Urinary bladder (tissue), 4 donors: ENCODE measurements around the gene PTS. TPM values are rescaled to one million over a fixed set of nuclear protein-coding genes. Genes with fewer than 3 reads are reported as not detected.
"Not testable (repeated sequence)": the region's sequence is repeated elsewhere in the genome, so short reads cannot be mapped to it uniquely, and the experiment has no call there.

ENCODE experiments used
- DNase-seq: peaks from one replicate; pipeline ENCODE4 v3.0.0-alpha.2; 2015; ENCODE audit errors: extremely low spot score
- H3K27ac ChIP-seq: one replicate; pipeline ENCODE4 v1.5.1; 2013; ENCODE audit warnings: low read depth, mild to moderate bottlenecking, moderate library complexity
- H3K36me3 ChIP-seq: one replicate; pipeline ENCODE4 v1.6.1; 2013; ENCODE audit warnings: mild to moderate bottlenecking, moderate library complexity; ENCODE audit not compliant: insufficient read depth
- H3K4me1 ChIP-seq: one replicate; pipeline ENCODE4 v1.6.1; 2013; ENCODE audit warnings: mild to moderate bottlenecking, moderate library complexity; ENCODE audit not compliant: insufficient read depth
- H3K4me3 ChIP-seq: one replicate; pipeline ENCODE4 v1.5.1; 2013; ENCODE audit warnings: low read depth, low read length
- WGBS: extraction: QIAGEN DNeasy Blood & Tissue Kit; methylation state at CpG from one replicate; pipeline ENCODE4 v1.1.7; 2013; 5-methylcytosine and 5-hydroxymethylcytosine counted together
- polyA plus RNA-seq: library from polyadenylated mRNA; stranded (reverse); fragments of 200-250 nt; gene quantifications from one replicate; pipeline ENCODE4 v1.2.3, GENCODE V29; 2013
- total RNA-seq: library from RNA; depleted of rRNA; stranded (reverse); fragments of >200 nt; gene quantifications from one replicate; pipeline ENCODE4 v1.2.3, GENCODE V29; 2014
- donor health status: healthy with polysubstance abuse.
- donor health status: healthy.

Gene PTS
- total RNA-seq = 38.7 TPM
- polyA plus RNA-seq = 26.5 TPM

DNA sequence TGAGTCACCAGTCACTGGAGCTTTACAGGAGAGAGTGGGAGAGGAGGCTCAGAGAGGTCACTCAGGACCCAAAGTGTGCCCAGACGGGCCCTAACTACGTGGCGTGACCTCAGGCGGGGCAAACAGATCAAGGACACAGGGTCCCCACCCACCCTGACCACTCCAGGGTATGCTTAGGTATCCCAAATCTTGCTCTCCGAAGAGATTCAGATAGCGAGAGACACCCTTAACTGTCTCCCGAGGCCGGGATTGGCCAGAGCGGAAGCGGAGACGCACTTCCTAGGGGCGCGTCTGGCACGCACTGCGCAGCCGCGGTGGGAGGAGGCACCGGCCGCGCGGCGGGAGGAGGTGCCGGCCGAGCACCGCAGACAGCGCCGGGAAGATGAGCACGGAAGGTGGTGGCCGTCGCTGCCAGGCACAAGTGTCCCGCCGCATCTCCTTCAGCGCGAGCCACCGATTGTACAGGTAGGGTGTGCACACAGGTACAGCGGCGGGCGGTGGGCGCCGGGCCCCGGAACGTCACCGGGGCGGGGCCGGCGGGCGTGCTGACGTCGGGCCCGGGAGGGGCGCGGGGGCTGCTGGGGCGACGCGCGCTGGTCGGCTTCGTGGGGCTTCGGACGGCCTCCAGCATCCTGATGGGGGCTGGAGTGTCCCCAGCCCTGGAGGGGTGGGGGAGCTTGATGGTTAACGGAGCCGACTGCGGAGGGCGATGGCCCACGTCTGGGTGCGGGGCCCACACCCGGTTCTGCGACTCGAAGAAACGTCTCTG lies at the start of gene PTS:
Gene PTS, plus strand, starts transcription at position 367 of the 769 bp plus-strand sequence. Its CDS starts 16 bp downstream, at position 383.
- DNase-seq = peak; percentile 70
- WGBS = under 1% methylated on average over 70 of the region's 70 CpGs
- H3K27ac ChIP-seq = peak within 1 kb of the TSS; percentile 96
- no peaks in the 10 kb centered on the region for H3K4me1 ChIP-seq
- H3K4me3 ChIP-seq = peak within 1 kb of the TSS; percentile 73
- no peaks in the 10 kb centered on the region for H3K36me3 ChIP-seq

DNA sequence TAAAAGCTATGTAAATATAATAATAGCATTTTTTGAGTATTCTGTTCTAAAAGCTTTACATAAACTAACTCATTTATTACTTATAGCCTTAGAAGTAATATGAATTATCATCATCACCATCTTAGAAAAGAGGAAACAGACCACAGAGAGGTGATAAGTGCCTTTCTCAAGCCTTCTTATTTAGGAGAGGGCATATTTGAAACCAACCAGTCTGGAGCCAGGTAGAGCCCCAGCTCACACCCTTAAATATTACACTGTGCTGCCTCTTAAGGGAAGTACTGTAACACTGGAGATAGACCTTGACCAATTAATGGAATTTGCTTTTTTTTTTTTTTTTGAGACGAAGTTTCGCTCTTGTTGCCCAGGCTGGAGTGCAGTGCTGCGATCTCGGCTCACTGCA lies 48.6 kb upstream of the PTS start:
- no peaks in the 10 kb centered on the region for H3K4me1 ChIP-seq
- no peak for DNase-seq
- WGBS = 81% methylated on average over 4 of the region's 4 CpGs
- no peak overlapping the region for H3K4me3 ChIP-seq
- no peak overlapping the region for H3K27ac ChIP-seq
- H3K36me3 ChIP-seq = no peaks in the 10 kb centered on the region

DNA sequence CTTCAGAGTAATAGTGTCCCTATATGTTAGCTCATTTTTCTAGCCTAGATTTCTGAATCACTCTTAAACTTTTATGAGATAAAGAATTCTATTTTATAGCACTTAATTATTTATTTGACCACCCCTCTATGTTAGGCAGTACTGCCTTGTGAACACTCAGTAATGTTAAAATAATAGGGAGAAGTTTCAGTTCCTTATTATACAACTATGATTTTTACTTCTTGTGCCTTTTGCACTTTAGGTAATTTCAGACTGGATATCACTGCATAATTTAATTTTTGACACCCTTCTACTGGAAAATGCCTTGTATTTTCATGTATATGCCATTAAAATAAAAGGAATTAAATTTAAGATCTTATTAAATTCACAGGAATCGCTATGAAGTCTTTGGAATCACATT lies 47.8 kb upstream of the PTS start:
- no peak for DNase-seq
- no peaks in the 10 kb centered on the region for H3K4me1 ChIP-seq
- 95% methylated on average over 1 of the region's 1 CpG for WGBS
- H3K36me3 ChIP-seq = no peaks in the 10 kb centered on the region
- no peak overlapping the region for H3K4me3 ChIP-seq
- H3K27ac ChIP-seq = no peak overlapping the region

DNA sequence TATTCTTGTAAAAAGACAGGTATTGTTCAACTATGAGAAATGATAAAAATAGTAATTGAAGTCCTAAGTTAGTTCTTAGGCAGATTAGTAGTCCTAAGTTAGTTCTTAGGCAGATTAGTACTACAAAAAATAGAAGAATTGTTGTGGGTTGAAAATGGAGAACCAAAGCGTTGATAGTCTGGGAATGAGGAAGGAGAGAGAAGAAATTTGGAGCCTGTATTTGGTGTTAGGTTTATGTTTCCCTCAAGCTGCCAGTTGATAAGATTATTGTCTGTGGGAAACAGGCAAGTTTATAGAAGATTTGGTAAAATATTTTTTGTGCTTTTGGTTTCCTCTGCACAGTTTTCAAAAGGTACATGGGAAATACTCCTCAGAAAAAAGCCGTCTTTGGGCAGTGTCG lies 47.3 kb upstream of the PTS start:
- no peaks in the 10 kb centered on the region for H3K36me3 ChIP-seq
- no peak overlapping the region for H3K27ac ChIP-seq
- H3K4me3 ChIP-seq = no peak overlapping the region
- WGBS = 65% methylated on average over 3 of the region's 3 CpGs
- no peaks in the 10 kb centered on the region for H3K4me1 ChIP-seq
- DNase-seq = no peak

DNA sequence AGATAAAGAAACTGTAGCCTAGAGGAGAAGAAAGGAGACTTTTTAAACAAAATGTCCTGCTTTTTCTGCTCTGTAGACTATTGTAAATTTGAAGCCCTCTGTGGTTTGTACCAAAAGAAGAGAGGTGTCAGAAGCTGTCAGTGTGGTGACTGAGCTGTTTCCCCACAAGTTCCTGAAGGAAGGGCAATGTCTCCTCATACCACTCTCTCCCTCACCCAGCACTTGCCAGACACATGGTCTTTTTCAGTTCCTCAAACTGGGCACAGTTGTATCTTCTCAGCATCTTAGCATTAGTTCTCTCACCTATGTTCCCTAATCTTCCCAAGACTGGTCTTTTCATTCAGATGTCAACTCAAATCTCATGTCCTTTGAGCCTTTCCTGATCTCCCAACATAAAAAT lies 46.6 kb upstream of the PTS start:
- DNase-seq = no peak
- Histone ChIP-seq H3K4me3 (no peak overlapping the region), H3K36me3 (no peaks in the 10 kb centered on the region), H3K4me1 (no peaks in the 10 kb centered on the region), H3K27ac (no peak overlapping the region)

DNA sequence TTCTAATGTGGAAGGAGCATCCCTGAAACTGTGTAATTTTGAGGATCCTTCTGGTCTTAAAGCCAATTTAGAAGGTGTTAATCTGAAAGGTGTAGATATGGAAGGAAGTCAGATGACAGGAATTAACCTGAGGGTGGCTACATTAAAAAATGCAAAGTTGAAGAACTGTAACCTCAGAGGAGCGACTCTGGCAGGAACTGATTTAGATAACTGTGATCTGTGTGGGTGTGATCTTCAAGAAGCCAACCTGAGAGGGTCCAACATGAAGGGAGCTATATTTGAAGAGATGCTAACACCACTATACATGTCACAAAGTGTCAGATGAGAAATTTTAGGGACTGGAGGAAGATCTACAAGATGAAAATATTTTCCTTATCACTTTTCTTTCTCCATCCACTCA lies 43.4 kb upstream of the PTS start:
- WGBS = 79% methylated on average over 1 of the region's 1 CpG
- no peaks in the 10 kb centered on the region for H3K36me3 ChIP-seq
- no peaks in the 10 kb centered on the region for H3K4me1 ChIP-seq
- no peak overlapping the region for H3K4me3 ChIP-seq
- H3K27ac ChIP-seq = no peak overlapping the region
- DNase-seq = no peak

DNA sequence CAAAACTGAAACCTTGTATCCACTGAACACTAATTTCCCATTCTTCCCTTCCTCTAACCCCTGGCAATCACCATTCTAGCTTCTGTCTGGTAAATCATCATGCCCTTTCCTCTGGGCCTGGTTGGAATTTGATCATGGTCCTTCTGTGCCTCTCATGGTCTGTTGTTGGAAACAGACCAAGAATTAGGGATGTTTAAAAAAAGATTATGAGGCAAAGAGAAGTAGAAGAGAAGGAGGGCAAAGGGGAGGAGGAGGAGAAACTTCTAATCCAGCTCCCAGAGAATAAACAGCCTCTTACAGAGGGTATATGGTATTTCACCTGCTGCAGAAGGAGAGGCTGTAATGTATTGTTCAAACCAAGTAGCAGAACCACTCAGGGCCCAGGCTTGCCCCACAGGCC lies 40.3 kb upstream of the PTS start:
- no peaks in the 10 kb centered on the region for H3K36me3 ChIP-seq
- no peak overlapping the region for H3K27ac ChIP-seq
- no peak for DNase-seq
- no peaks in the 10 kb centered on the region for H3K4me1 ChIP-seq
- H3K4me3 ChIP-seq = no peak overlapping the region

DNA sequence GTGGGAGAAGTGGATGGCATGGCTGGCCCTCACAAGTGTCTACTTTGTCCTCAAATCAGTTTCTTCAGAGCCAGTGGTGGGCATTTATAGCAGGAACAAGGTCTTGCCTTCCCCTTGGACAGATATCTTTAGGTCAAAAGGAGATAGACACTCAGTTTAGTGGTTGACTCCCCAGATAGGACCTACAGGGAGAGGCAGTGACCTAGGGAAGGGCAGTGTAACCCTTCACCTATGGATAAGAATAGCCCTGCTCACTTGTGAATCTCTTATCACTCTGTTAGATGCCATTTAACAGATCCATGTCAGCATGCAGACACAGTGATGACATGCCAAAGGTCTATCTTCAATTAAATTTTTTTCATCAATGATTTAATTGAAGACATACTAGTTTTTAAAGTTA lies 39.9 kb upstream of the PTS start:
- Histone ChIP-seq H3K36me3 (no peaks in the 10 kb centered on the region), H3K4me3 (no peak overlapping the region), H3K27ac (no peak overlapping the region), H3K4me1 (no peaks in the 10 kb centered on the region)
- DNase-seq = no peak

DNA sequence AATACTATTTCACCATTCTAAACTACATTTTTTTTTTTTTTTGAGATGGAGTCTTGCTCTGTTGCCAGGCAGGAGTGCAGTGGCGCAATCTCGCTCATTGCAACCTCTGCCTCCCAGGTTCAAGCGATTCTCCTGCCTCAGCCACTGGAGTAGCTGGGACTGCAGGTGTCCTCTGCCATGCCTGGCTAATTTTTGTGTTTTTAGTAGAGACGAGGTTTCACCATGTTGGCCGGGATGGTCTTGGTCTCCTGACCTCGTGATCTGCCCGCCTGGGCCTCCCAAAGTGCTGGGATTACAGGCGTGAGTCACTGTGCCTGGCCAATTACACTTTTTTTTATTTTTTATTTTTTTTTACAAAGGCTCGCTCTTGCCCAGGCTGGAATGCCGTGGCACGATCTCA lies 31.1 kb upstream of the PTS start:
- not testable (repeated sequence) for H3K4me3 ChIP-seq, DNase-seq, H3K27ac ChIP-seq, H3K4me1 ChIP-seq, H3K36me3 ChIP-seq
- WGBS = 78% methylated on average over 11 of the region's 11 CpGs

DNA sequence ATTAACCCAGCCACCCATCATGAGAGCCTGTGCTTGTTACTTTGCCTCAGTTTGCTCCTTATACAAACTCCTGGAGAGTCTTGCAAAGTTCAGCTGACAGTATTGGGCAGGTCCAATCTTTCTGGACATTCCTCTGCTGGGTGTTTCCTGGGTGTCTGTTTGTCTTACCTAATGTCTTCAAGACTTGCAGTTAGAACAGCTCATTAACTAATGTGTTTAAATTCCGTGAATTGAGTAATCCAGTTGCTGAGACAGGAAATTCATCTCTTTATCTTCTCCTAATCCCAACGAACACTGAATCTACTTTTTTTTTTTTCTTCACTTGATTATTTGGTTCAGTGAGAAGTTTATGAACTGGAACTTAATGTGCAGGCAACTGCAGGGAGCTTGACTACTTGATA lies 30.3 kb upstream of the PTS start:
- WGBS = 51% methylated on average over 2 of the region's 2 CpGs
- Histone ChIP-seq H3K27ac (no peak overlapping the region), H3K4me3 (no peak overlapping the region), H3K4me1 (no peaks in the 10 kb centered on the region), H3K36me3 (no peaks in the 10 kb centered on the region)
- no peak for DNase-seq

DNA sequence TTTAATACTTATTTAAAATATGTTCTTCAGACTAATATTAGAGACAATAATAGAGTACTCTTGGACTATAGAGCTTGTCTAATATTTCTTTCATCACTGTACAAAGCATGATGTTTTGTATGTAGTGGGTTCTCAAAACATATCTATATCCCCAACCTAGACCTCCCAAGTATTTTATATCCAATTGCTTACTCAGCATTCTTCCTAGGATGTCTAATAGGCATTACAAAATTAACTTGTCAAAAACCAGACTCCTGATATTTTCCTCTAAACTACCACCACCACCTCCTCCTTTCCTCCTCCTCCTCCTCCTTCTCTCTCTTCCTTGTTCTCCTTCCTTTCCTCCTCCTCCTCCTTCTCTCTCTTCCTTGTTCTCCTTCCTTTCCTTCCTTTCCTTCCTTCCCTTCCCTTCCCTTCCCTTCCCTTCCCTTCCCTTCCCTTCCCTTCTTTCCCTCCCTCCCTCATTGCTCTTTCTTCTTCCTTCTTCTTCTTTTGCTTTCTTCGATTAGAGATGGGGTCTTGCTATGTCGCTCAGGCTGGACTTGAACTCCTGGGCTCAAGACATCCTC lies 29.6 kb upstream of the PTS start:
- no peak overlapping the region for H3K4me3 ChIP-seq
- 87% methylated on average over 2 of the region's 2 CpGs for WGBS
- H3K36me3 ChIP-seq = no peaks in the 10 kb centered on the region
- H3K4me1 ChIP-seq = no peaks in the 10 kb centered on the region
- no peak overlapping the region for H3K27ac ChIP-seq
- DNase-seq = no peak

DNA sequence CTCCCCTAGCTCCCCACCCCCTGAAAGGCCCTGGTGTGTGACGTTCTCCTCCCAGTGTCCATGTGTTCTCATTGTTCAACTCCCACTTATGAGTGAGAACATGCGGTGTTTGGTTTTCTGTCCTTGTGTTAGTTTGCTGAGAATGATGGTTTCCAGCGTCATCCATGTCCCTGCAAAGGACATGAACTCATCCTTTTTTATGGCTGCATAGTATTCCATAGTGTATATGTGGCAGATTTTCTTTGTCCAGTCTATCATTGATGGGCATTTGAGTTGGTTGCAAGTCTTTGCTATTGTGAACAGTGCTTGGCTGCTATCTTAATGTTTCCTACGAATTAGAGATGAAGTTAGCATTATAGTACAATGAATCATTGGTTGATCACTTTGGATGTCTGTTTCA lies 27.1 kb upstream of the PTS start:
- 84% methylated on average over 4 of the region's 4 CpGs for WGBS
- H3K27ac ChIP-seq, H3K4me3 ChIP-seq, DNase-seq, H3K36me3 ChIP-seq, H3K4me1 ChIP-seq: not testable (repeated sequence)

DNA sequence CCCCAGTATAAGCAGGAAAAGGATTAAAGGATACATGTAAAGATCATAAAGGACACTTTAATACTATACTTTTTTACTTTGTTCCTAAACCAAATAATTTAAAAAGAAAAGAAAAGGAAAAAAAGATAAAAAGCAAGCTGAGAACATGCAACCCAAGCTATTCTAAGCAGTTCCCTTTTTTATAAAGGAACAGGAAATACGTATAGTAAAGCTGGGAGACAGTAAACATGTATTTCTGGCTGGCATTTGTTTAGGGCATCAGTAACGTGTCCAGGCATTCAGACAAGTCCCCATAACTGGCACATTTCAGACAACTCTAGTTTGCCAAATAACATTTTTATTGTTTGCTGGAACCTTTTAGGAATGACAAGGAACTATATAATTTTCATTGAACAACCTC lies 26.0 kb upstream of the PTS start:
- Histone ChIP-seq H3K4me1 (no peaks in the 10 kb centered on the region), H3K36me3 (no peaks in the 10 kb centered on the region), H3K27ac (no peak overlapping the region), H3K4me3 (no peak overlapping the region)
- no peak for DNase-seq
- 53% methylated on average over 2 of the region's 2 CpGs for WGBS

DNA sequence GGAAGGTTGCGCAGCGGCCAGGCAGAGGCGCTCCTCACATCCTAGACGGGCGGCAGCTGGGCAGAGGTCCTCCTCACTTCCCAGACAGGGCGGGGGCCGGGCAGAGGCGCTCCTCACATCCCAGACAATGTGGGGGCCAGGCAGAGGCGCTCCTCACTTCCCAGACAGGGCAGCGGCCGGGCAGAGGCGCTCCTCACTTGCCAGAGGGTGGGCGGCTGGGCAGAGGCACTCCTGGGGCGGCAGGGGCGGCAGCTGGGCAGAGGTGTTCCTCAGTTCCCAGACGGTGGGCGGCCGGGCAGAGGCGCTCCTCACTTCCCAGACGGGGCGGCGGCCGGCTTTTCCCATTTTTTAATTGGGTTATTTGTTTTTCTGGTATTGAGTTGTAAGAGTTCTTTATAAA lies 20.2 kb upstream of the PTS start:
- Histone ChIP-seq H3K36me3 (no peaks in the 10 kb centered on the region), H3K27ac (no peak overlapping the region), H3K4me3 (no peak overlapping the region), H3K4me1 (no peaks in the 10 kb centered on the region)
- no peak for DNase-seq
- 96% methylated on average over 23 of the region's 23 CpGs for WGBS

DNA sequence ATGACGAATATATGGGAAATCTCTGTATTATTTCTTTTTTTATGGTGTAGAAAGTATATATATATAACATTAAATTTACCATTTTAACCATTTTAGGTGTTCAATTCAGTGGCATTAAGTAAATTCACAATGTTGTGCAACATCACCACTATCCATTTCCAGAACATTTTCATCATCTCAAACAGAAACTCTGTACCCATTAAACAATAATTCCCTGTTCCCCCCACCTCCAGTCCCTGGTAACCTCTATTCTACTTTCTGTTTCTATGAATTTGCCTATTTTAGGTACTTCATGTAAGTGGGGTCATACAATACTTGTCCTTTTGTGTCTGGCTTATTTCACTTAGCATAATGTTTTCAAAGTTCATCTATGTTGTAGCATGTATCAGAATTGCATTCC lies 15.3 kb upstream of the PTS start:
- 85% methylated on average over 1 of the region's 1 CpG for WGBS
- no peak for DNase-seq
- no peak overlapping the region for H3K27ac ChIP-seq

More for the DNA sequence above, 15.3 kb upstream of the PTS start:
- Histone ChIP-seq H3K4me3 (no peak overlapping the region), H3K36me3 (no peaks in the 10 kb centered on the region), H3K4me1 (no peaks in the 10 kb centered on the region)
